Endothelial cell of hepatic sinusoid (primary cell): Measurements from ENCODE around the gene HMGB4.

Experiments used
- in situ Hi-C: cut with HindIII; loops from 2 replicates; pipeline ENCODE4 v1.10.0; 2017; ENCODE audit warnings: low sequenced_read_pairs

The HMGB4 gene

GRCh38 chr1:33846861-33847260 lies 17.0 kb upstream of the HMGB4 start:
- in situ Hi-C loops = no loop called here

- in situ Hi-C loops = no loop called here
Observed at GRCh38 chr1:33848205-33848937, 15.5 kb upstream of the HMGB4 start.

- in situ Hi-C loops = no loop called here
Observed at GRCh38 chr1:33849211-33849610, 14.7 kb upstream of the HMGB4 start.

DNA sequence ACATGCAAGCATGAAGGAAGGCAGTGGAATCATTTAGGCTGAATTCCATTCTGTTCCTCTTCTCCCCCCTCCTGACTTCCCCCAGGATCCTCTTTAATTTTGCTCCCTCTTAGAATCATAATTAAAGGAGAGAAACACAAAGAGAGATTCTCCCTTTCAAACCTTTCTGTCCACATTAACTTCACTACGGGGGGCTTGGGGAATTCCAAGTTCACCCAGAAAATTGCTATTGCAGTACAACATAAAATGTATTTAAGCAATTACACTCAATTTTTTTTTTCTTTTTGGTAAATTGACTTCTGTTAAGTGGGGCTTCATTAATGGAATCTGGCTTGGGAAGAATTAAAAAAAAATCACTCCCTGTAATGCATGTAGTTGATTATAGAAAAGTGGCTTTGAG lies 13.4 kb upstream of the HMGB4 start:
- in situ Hi-C loops = loop anchor here (5.0 kb wide), 1 partner anchor 33 kb away; no protein-coding TSS in a partner anchor

GRCh38 chr1:33852711-33853110 lies 11.2 kb upstream of the HMGB4 start:
- in situ Hi-C loops = loop anchor here (5.0 kb wide), 1 partner anchor 35 kb away; no protein-coding TSS in a partner anchor

GRCh38 chr1:33853431-33853830 lies 10.4 kb upstream of the HMGB4 start:
- in situ Hi-C loops = loop anchor here (5.0 kb wide), 1 partner anchor 36 kb away; no protein-coding TSS in a partner anchor

- in situ Hi-C loops = loop anchor here (5.0 kb wide), 1 partner anchor 37 kb away; no protein-coding TSS in a partner anchor
Observed at GRCh38 chr1:33854091-33854490, 9.8 kb upstream of the HMGB4 start.

DNA sequence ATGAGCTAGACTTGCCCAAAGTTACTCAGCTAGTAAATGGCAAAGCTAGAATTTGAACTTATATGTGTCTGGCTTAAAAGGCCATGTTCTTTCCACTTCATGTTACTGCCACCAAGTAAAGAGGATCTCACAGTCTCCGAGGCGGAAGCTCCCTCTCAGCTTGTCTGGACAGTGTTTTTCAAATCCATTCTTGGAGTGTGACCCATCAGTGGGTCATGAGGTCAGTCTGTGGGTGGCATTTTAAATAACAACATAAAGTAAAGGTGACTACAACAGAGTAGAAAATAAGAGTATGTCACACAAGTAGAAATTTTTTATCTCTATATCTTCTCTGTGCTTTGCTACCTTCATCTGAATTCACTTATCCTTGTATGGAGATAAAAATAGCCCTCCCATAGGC lies 3.2 kb upstream of the HMGB4 start:
- in situ Hi-C loops = no loop called here

DNA sequence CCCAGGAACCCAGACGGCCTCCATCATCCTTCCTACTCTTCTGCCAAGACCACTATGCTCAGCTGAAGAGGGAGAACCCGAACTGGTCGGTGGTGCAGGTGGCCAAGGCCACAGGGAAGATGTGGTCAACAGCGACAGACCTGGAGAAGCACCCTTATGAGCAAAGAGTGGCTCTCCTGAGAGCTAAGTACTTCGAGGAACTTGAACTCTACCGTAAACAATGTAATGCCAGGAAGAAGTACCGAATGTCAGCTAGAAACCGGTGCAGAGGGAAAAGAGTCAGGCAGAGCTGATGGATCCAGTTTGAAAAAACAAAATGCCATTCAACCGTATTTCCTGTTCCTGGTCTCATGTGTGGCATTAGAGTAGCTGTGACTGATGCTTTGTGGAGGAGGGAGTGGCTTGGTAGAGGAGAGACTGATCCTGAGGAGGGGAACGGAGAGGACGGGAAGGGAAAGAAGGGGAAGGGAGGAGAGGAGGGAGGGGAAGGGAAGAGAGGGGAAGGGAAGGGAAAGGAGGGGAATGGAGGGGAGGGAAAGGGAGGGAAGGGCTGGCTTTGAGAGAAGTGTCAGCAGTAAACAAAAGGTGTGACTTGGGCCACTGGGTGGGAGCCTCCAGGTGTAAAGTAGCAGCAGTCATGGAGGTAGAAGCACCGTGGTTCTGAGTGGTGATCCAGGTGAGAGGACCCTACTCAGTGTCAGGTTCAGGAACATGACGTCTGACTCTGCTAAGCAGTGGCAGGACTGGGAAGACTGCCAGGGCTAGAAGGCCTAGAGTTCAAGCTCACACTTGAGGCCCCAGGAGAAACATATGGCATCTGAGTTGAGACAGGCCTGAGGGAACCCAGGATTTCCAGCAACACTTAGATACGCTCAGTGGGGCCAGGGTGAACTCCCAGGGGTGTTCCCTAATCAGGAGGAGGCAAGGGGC lies 846 bp downstream of the HMGB4 start:
- in situ Hi-C loops = no loop called here

DNA sequence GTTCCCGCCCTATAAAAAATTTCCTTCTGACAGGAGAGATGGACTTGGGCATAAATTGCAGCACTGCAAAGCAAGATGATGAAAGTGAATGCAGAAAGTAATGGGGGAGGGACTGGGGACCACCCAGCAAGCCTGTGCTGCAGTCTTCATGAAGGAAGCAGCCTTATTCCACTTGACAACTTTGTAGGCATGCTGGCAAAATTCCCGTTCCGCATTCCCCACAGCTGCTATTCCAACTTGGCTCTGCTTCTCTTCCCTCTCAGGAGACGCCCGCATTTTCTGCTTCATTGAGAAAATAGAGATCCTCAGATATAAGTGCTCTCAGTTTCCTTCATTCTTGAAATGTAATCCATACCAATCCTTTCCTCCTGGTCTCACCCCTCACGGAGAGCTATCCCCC lies 2.4 kb downstream of the HMGB4 start:
- in situ Hi-C loops = no loop called here

GRCh38 chr1:33867684-33868083 lies 3.8 kb downstream of the HMGB4 start:
- in situ Hi-C loops = no loop called here

DNA sequence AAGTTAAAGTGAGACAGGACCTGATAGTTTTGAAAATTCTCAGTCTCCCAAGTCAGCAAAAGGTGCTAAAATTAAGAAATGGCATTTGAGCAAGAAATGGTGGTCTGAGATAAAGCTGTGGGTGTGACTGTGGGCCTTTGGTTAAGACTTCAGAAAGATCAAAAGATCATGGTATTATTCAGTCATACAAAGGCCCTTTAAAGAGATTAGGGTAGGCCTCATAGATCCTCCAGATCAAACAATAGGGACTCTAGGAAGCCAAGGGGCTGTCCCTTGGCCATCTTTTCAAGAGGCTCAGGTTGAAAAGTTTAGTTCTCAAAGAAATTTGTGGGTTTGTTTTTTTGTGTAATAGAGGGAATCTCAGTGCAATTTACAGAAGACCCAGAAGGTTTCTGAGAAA lies 8.4 kb downstream of the HMGB4 start:
- in situ Hi-C loops = no loop called here

DNA sequence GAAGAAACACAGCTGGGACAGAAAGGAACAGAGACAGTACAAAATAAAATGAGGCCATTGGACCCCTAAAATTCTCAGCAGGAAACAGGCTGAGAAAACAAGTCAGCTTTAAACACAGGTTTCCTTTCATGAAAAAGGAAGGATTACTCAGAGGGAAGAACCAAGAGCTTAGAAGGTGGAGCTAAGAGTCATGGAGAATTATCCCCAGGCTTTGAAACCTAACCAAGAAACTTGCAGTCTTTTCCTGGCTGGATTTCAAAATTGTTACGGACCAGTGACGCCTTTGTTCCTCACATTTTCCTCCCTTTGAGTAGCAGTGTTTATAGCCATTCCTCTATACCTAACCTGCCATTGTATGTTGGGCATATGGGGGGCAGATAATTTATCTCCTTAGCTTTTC lies 8.8 kb downstream of the HMGB4 start:
- in situ Hi-C loops = no loop called here

DNA sequence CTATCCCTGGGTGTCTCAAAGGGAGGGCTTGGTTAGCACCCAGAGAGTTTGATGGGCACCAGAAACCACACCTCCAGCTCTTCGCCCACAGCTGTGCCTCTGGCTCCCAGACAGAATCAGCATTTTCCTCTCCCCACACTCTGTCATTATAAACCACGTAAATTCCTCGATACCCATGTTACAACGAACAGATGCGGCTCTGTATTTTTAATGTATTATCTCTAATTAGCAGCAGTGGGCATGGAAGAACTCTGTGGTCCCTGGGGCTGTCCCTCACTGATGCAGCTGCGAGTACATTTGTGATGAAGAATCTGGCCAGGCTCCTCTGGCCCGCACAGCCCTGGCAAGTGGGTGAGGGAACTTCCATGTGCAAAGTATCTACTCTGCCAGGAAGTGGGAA lies 10.8 kb downstream of the HMGB4 start:
- in situ Hi-C loops = no loop called here

DNA sequence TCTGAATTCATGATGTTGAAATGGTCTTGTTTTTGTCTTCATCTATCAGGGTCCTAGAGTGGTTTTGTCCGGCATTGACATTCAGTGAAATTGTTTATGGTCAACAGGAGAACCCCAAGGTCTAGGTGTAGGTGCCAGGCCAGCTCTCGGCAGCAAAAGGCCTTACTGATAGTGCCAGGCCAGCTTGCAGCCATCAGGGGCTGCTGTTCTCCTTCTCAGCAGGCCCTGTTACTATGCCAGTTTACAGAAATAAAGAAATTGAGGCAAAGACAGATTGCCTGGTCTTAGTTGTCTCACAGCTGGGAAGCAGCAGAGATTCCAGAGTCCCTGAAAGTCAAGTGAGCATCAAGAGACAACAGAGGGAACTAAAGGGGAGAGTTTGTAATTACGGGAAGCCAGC lies 12.0 kb downstream of the HMGB4 start:
- in situ Hi-C loops = no loop called here

DNA sequence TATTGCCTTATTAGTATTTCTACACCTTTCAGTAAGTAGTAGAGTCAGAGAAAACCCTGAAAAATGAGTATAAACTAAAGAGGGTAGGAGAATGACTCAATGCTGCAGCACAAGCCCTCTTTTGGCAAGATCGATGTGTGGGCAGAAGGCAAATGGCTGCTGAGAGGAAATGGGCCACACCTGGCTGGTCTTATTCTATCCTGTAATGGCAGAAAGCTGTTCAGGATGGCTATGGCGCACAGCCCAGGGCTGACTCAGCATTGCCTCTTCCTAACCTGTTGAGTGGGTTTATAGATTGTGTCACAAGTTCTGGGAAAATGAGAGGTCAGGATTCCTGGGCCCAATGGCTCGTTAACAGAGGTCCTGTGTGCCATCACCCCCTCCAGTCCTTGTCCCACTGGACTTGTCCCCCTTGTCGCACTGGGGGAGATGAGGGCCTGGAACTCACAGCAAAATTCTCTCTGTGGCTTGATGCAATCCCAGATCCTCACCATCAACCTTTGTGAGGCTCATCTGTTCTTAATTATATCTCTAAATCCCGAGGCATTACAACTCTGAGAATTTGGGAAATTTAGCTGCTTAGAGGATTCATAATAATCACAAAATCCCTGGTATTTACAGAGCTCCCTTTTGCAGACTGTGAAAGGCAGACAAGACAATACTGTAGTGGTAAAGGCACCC lies 13.2 kb downstream of the HMGB4 start:
- in situ Hi-C loops = no loop called here

DNA sequence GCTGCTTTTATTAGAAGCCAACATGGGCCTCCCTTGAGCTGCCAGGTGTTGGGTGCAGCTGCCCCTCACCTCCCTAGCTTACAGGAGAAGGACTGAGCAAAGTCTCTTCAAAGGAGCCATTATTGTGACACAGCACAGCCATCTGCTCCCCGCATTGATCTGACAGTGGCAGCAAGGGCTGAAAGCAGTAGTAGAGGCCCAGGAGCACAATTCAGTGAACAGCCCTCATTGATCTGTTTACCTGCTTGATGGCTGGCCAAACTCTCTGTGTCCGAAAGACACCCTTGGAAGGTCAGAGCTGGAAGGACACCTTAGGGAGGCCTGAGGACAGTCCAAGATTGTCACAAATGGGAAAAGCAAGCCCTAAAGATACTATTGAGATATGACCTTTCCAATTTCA lies 14.5 kb downstream of the HMGB4 start:
- in situ Hi-C loops = no loop called here

GRCh38 chr1:33880305-33880704 lies 16.4 kb downstream of the HMGB4 start:
- in situ Hi-C loops = no loop called here

DNA sequence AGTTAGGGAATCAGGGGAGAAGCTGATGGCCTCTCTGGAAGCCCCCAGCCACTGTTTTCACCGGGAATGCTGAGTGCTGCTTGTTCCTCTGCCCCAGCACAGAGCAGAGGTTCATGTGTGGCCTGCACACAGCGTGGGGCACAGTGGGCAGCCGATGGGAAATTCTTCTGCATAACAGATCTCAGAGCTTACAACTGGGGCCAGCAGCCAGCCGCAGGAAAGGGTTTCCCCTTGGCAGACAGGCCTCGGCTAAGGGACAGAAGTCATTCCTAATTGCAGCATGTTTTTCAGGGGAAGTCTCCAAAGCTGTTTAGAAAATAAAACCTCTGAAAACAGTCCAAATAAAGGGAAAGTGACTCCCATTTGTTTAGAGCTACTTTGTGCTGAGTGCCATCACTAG lies 22.6 kb downstream of the HMGB4 start:
- in situ Hi-C loops = no loop called here

GRCh38 chr1:33893147-33893830 lies 29.4 kb downstream of the HMGB4 start:
- in situ Hi-C loops = no loop called here

DNA sequence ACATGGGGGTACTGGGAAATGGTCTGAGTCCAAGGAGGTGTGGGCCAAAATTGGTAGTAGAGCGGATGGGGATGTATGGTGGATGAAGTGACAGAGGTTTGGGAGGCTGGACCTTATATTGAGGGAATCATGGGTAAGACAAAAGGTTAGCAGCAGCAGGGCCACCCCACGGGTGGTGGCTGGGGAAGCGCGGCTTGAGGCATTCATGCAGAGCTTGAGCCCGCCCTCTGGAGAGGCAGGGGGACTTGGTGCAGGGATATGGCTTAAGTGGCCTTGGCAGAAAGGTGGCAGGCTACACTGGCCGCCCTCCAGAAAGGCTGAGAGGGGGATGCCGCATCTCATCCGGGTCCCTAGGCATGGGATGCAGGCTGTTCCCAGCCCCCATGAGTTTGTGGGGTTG lies 31.5 kb downstream of the HMGB4 start:
- in situ Hi-C loops = no loop called here
